Ovary (tissue), 3 donors: ENCODE data around the gene ADARB2.

ENCODE experiments used
- POLR2A ChIP-seq: fragments of 450-650 bp; IDR thresholded peaks from one replicate; pipeline ENCODE4 v1.6.1; 2017; ENCODE audit warnings: antibody characterized with exemption, mild to moderate bottlenecking, moderate library complexity
- TF ChIP-seq, protein P1 (sequence below), 3 donors: fragments of 450-650 bp in 2 of 3; fragments of 200-600 bp in 1 of 3; IDR thresholded peaks; one replicate each; pipeline versions ENCODE4 v1.5.1 to v1.8.0; 2016 to 2022; ENCODE audit warnings: antibody characterized with exemption in 3 of 3, mild to moderate bottlenecking in 1 of 3
- donor health status: DM: no; HTN: no; CAD: no.

DNA sequence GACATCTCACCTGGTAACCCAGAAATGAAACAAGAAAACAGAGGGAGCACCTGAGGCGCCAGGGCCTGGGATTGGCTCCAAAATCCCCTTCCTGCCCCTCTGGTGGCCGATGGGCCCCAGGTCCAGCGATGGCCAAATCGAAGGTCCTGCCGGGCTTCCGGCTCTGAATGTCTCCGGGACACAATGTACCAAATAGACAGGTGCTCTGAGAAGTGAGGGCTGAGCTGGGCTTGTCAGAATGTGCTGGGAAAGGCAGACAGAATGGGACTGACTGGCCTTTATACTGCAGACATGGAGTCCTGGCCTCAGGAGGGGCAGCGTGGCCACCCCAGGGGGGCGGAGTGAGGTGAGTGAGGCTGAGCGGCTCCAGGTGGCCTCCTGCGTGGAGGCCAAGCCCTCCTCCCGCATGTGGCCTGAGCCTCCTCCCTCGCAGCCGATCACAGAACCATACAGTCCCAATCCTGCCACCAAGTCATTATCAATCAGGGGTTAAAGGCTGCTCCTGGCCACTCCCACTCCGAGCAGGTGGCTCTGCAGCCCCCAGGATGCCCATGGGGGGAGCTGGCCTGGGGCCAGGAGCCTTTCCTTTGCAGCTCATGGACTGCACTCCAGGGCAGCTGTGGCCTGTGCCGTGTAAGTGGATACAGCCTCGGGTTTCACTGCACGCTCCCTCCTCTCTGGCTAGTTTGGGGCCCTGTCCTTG is 185.5 kb downstream of the ADARB2 start:
- TF ChIP-seq POLR2A: no peak
- TF ChIP-seq, protein P1, sequence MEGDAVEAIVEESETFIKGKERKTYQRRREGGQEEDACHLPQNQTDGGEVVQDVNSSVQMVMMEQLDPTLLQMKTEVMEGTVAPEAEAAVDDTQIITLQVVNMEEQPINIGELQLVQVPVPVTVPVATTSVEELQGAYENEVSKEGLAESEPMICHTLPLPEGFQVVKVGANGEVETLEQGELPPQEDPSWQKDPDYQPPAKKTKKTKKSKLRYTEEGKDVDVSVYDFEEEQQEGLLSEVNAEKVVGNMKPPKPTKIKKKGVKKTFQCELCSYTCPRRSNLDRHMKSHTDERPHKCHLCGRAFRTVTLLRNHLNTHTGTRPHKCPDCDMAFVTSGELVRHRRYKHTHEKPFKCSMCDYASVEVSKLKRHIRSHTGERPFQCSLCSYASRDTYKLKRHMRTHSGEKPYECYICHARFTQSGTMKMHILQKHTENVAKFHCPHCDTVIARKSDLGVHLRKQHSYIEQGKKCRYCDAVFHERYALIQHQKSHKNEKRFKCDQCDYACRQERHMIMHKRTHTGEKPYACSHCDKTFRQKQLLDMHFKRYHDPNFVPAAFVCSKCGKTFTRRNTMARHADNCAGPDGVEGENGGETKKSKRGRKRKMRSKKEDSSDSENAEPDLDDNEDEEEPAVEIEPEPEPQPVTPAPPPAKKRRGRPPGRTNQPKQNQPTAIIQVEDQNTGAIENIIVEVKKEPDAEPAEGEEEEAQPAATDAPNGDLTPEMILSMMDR (IDR thresholded peaks at IDR 0.05): no peak
